Calu3 (cell line): ENCODE results near the gene SRSF4. TPM values are rescaled to one million over a fixed set of nuclear protein-coding genes. Genes with fewer than 3 reads are reported as not detected.

Experiments
- BruUV-seq: library from RNA; stranded (reverse); fragments of 400-500 nt; replicated peaks from 2 replicates; lab custom pipeline; 2021; lab: Mats Ljungman, UMichigan
- CTCF ChIA-PET: fragments of 300-600 bp; sonication (Branson Sonifier 250); formaldehyde crosslinking; loops from one replicate; lab custom pipeline; 2022; ENCODE audit warnings: antibody characterized with exemption; lab: Charles Lee
- DNase-seq: peaks from one replicate; pipeline ENCODE4 v3.0.0; 2022
- H3K27ac Mint-ChIP-seq: one replicate; pipeline ENCODE4 v1.8.0; 2022; ENCODE audit warnings: mixed read lengths; ENCODE audit not compliant: unreplicated experiment
- H3K27me3 Mint-ChIP-seq: one replicate; pipeline ENCODE4 v1.8.0; 2022; ENCODE audit warnings: mixed read lengths; ENCODE audit not compliant: unreplicated experiment
- H3K36me3 Mint-ChIP-seq: one replicate; pipeline ENCODE4 v1.8.0; 2022; ENCODE audit warnings: mild to moderate bottlenecking, moderate library complexity, mixed read lengths; ENCODE audit not compliant: insufficient read depth, unreplicated experiment
- H3K4me1 Mint-ChIP-seq: one replicate; pipeline ENCODE4 v1.8.0; 2022; ENCODE audit warnings: mild to moderate bottlenecking, low read depth, mixed read lengths; ENCODE audit not compliant: unreplicated experiment
- H3K4me3 Mint-ChIP-seq: one replicate; pipeline ENCODE4 v1.8.0; 2022; ENCODE audit warnings: mild to moderate bottlenecking, low read depth, moderate library complexity, mixed read lengths; ENCODE audit not compliant: unreplicated experiment
- H3K9me3 Mint-ChIP-seq: one replicate; pipeline ENCODE4 v1.8.0; 2022; ENCODE audit warnings: low read depth, mixed read lengths; ENCODE audit not compliant: unreplicated experiment
- intact Hi-C: fragments of 100-400 bp; cut with micrococcal nuclease; formaldehyde crosslinking; loops from one replicate; pipeline ENCODE4 v1.10.0; 2022; ENCODE audit not compliant: unreplicated experiment
- total RNA-seq: library from RNA; stranded (reverse); gene quantifications from 2 replicates; pipeline ENCODE4 v1.2.3, GENCODE V29; 2022
- TF ChIP-seq, protein P1 (sequence below): fragments of 200-600 bp; IDR thresholded peaks from one replicate; pipeline ENCODE4 v1.8.0; 2022; ENCODE audit warnings: antibody characterized with exemption; ENCODE audit not compliant: unreplicated experiment

Gene SRSF4
- total RNA-seq, 1 experiment from 2014 or later = 65.4 TPM

DNA sequence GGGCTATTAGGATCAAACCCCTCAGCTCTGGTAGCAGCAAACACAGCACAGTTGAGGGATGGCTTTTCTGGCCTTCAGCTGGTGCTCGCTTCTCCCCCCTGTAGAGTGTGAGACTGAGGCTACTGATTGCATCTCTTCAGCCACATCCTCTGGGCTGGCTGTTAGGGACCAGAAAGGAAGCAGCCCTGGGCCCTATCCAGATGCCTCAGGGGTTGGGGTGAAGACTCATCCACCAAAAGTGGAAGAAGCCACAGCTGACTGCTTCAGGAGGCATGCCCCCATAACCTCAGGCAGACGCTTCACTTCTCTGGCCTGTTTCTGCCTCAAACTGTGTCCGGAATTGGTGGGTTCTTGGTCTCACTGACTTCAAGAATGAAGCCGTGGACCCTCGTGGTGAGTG, 51.8 kb downstream of the SRSF4 start:
- H3K4me3 Mint-ChIP-seq = no peak overlapping the region
- peaks cover 9% of the 10 kb centered on the region for H3K4me1 Mint-ChIP-seq
- BruUV-seq = no TSS peak
- CTCF ChIA-PET = interaction anchor here (0.5 kb wide), 1 partner anchor 24 kb away, joined by 3 read pairs; no protein-coding TSS in a partner anchor
- no peaks in the 10 kb centered on the region for H3K9me3 Mint-ChIP-seq
- H3K27me3 Mint-ChIP-seq = peaks cover 59% of the 10 kb centered on the region
- H3K36me3 Mint-ChIP-seq = peaks cover 5% of the 10 kb centered on the region
- intact Hi-C loops = no loop called here
- TF ChIP-seq, protein P1, sequence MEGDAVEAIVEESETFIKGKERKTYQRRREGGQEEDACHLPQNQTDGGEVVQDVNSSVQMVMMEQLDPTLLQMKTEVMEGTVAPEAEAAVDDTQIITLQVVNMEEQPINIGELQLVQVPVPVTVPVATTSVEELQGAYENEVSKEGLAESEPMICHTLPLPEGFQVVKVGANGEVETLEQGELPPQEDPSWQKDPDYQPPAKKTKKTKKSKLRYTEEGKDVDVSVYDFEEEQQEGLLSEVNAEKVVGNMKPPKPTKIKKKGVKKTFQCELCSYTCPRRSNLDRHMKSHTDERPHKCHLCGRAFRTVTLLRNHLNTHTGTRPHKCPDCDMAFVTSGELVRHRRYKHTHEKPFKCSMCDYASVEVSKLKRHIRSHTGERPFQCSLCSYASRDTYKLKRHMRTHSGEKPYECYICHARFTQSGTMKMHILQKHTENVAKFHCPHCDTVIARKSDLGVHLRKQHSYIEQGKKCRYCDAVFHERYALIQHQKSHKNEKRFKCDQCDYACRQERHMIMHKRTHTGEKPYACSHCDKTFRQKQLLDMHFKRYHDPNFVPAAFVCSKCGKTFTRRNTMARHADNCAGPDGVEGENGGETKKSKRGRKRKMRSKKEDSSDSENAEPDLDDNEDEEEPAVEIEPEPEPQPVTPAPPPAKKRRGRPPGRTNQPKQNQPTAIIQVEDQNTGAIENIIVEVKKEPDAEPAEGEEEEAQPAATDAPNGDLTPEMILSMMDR = no peak
- no peak overlapping the region for H3K27ac Mint-ChIP-seq
- no peak for DNase-seq

DNA sequence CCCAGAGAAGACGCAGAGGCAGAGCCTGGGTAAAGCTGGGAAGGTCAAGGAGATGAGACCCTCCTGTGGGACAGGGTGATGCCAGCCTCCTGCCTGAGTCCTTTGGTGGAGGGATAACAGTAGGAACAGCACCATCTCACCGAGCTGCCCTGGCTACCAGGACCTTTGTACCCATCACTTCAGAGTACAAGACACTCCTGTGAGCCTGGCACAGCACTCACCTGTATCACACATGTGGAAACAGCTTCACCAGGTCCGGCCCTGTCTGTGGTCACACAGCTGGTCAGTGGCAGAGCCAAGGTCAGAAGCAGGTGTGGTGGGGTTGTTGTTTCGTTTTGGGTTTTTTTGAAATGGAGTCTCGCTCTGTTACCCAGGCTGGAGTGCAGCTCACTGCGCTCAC, 53.0 kb downstream of the SRSF4 start:
- intact Hi-C loops = no loop called here
- Mint-ChIP-seq H3K9me3 (no peaks in the 10 kb centered on the region), H3K27ac (no peak overlapping the region), H3K4me1 (peaks cover 8% of the 10 kb centered on the region), H3K36me3 (peaks cover 10% of the 10 kb centered on the region), H3K27me3 (peaks cover 51% of the 10 kb centered on the region), H3K4me3 (no peak overlapping the region)
- DNase-seq = no peak
- TF ChIP-seq, protein P1 = no peak
- CTCF ChIA-PET = no interaction called here
- BruUV-seq = no TSS peak

- no TSS peak for BruUV-seq
- Mint-ChIP-seq H3K27me3 (peaks cover 29% of the 10 kb centered on the region), H3K36me3 (peaks cover 10% of the 10 kb centered on the region), H3K27ac (peak overlapping the region; percentile 67), H3K4me1 (no peaks in the 10 kb centered on the region), H3K9me3 (no peaks in the 10 kb centered on the region), H3K4me3 (peak overlapping the region; percentile 61)
- intact Hi-C loops = no loop called here
- TF ChIP-seq, protein P1 = no peak
- no peak for DNase-seq
- CTCF ChIA-PET = no interaction called here
Observed at GRCh38 chr1:29126198-29126597, 55.5 kb downstream of the SRSF4 start.

GRCh38 chr1:29125788-29126187, 55.9 kb downstream of the SRSF4 start:
- DNase-seq = no peak
- Mint-ChIP-seq H3K36me3 (peaks cover 10% of the 10 kb centered on the region), H3K9me3 (no peaks in the 10 kb centered on the region), H3K4me1 (no peaks in the 10 kb centered on the region), H3K27me3 (peaks cover 30% of the 10 kb centered on the region), H3K27ac (peak overlapping the region; percentile 67), H3K4me3 (peak overlapping the region; percentile 61)
- intact Hi-C loops = no loop called here
- BruUV-seq = no TSS peak
- CTCF ChIA-PET = no interaction called here
- TF ChIP-seq, protein P1 = no peak
